GM23338 (cell line): ENCODE measurements around the gene LCE1C. TPM values are rescaled to one million over a fixed set of nuclear protein-coding genes. Genes with fewer than 3 reads are reported as not detected.

Source experiments
- ATAC-seq: fragments of 200-7000 bp; cut with Tn5 transposase; 3 replicates; pipeline ENCODE4 v1.9.1; 2020
- DNase-seq: peaks from one replicate; pipeline ENCODE4 v3.0.0-alpha.2; 2015; ENCODE audit warnings: low spot score
- H2AFZ ChIP-seq: fragments of 200-600 bp; sonication (generic); 2 replicates; pipeline ENCODE4 v1.8.0; 2016; ENCODE audit warnings: antibody characterized with exemption, mild to moderate bottlenecking, moderate library complexity
- H3F3A ChIP-seq: fragments of 200-600 bp; sonication (generic); replicated peaks from 2 replicates; pipeline ENCODE4 v1.8.0; 2017; ENCODE audit warnings: antibody characterized with exemption, mixed run types, low read depth
- H3K27ac ChIP-seq: fragments of 200-600 bp; sonication (generic); 2 replicates; pipeline ENCODE4 v1.6.1; 2016; ENCODE audit warnings: low read depth
- H3K27me3 ChIP-seq: fragments of 200-600 bp; sonication (generic); 2 replicates; pipeline ENCODE4 v1.8.0; 2016; ENCODE audit warnings: mild to moderate bottlenecking, mixed run types, moderate library complexity; ENCODE audit not compliant: insufficient read depth
- H3K36me3 ChIP-seq: fragments of 200-600 bp; sonication (generic); 2 replicates; pipeline ENCODE4 v1.8.0; 2016; ENCODE audit warnings: mild to moderate bottlenecking; ENCODE audit not compliant: insufficient read depth
- H3K4me1 ChIP-seq: fragments of 200-600 bp; sonication (generic); 2 replicates; pipeline ENCODE4 v1.8.0; 2016; ENCODE audit warnings: mild to moderate bottlenecking, moderate library complexity; ENCODE audit not compliant: insufficient read depth
- H3K4me2 ChIP-seq: fragments of 200-600 bp; sonication (generic); 2 replicates; pipeline ENCODE4 v1.7.1; 2017; ENCODE audit warnings: mixed run types
- H3K4me3 ChIP-seq: fragments of 200-600 bp; sonication (generic); 2 replicates; pipeline ENCODE4 v1.6.1; 2016; ENCODE audit warnings: mixed run types
- H3K79me2 ChIP-seq: fragments of 200-600 bp; sonication (generic); replicated peaks from 2 replicates; pipeline ENCODE4 v1.8.0; 2017; ENCODE audit warnings: mild to moderate bottlenecking; ENCODE audit not compliant: insufficient read depth
- H3K9me2 ChIP-seq: fragments of 200-600 bp; sonication (generic); 2 replicates; pipeline ENCODE4 v1.8.0; 2017; ENCODE audit not compliant: insufficient read depth
- H4K20me1 ChIP-seq: fragments of 200-600 bp; sonication (generic); replicated peaks from 2 replicates; pipeline ENCODE4 v1.8.0; 2017; ENCODE audit warnings: mild to moderate bottlenecking; ENCODE audit not compliant: insufficient read depth
- H3K27ac Mint-ChIP-seq: 2 replicates; pipeline ENCODE4 v1.8.0; 2020; ENCODE audit warnings: inconsistent platforms, mild to moderate bottlenecking, moderate library complexity, mixed read lengths
- H3K27me3 Mint-ChIP-seq: 3 replicates; pipeline ENCODE4 v1.8.0; 2022; ENCODE audit warnings: low read depth, mild to moderate bottlenecking, moderate library complexity, mixed read lengths, inconsistent platforms; ENCODE audit not compliant: insufficient read depth, poor library complexity
- H3K36me3 Mint-ChIP-seq: 3 replicates; pipeline ENCODE4 v1.8.0; 2021; ENCODE audit warnings: low read depth, mild to moderate bottlenecking, inconsistent platforms, moderate library complexity, mixed read lengths
- H3K4me1 Mint-ChIP-seq: 3 replicates; pipeline ENCODE4 v1.8.0; 2020; ENCODE audit warnings: mild to moderate bottlenecking, inconsistent platforms, mixed read lengths
- H3K4me3 Mint-ChIP-seq: 3 replicates; pipeline ENCODE4 v1.8.0; 2021; ENCODE audit warnings: moderate library complexity, mild to moderate bottlenecking, inconsistent platforms, mixed read lengths
- H3K9me3 Mint-ChIP-seq: 3 replicates; pipeline ENCODE4 v1.8.0; 2020; ENCODE audit warnings: moderate library complexity, mild to moderate bottlenecking, inconsistent platforms, mixed read lengths
- CREB1 ChIP-seq: fragments of 250-450 bp; sonication (Bioruptor Pico); IDR thresholded peaks from 2 replicates; pipeline ENCODE4 v1.5.0; 2020; ENCODE audit warnings: low read depth, mild to moderate bottlenecking, moderate library complexity
- EZH2phosphoT487 ChIP-seq: fragments of 200-600 bp; sonication (generic); IDR thresholded peaks from one replicate; pipeline ENCODE4 v1.8.1; 2018; ENCODE audit warnings: antibody characterized with exemption; ENCODE audit not compliant: unreplicated experiment
- JUNB ChIP-seq: IDR thresholded peaks from one replicate; pipeline ENCODE4 v1.6.1; 2016; ENCODE audit warnings: antibody characterized with exemption; ENCODE audit not compliant: unreplicated experiment
- NANOG ChIP-seq: IDR thresholded peaks from 2 replicates; pipeline ENCODE4 v1.6.1; 2016; ENCODE audit warnings: antibody characterized with exemption, borderline replicate concordance
- ZNF114 ChIP-seq: fragments of 250-450 bp; sonication (Bioruptor Pico); IDR thresholded peaks from 2 replicates; pipeline ENCODE4 v1.5.0; 2020; ENCODE audit warnings: mild to moderate bottlenecking, moderate library complexity
- polyA plus RNA-seq: library from polyadenylated mRNA; unstranded; fragments of >200 nt; fragmentation: Nextera tagmentation; extraction: Ambion mirVana; gene quantifications from 2 replicates; pipeline ENCODE4 v1.2.1, GENCODE V29; 2016
- total RNA-seq: library from RNA; depleted of rRNA; stranded (reverse); fragments of >200 nt; shearing (Covaris generic); gene quantifications from 2 replicates; pipeline ENCODE4 v1.2.3, GENCODE V29; 2014
- TF ChIP-seq, protein P1 (sequence below): IDR thresholded peaks from one replicate; pipeline ENCODE4 v1.6.1; 2018; ENCODE audit warnings: antibody characterized with exemption; ENCODE audit not compliant: unreplicated experiment
- TF ChIP-seq, protein P2 (sequence below), 2 experiments: fragments of 200-600 bp in 1 of 2; sonication (generic) in 1 of 2; conservative IDR thresholded peaks; 2 replicates each; pipeline versions ENCODE4 v1.5.1 to v1.6.1; 2016 to 2017; ENCODE audit warnings: antibody characterized with exemption in 2 of 2, low read depth in 2 of 2, mild to moderate bottlenecking in 2 of 2, moderate library complexity in 1 of 2
- TF ChIP-seq, protein P3 (sequence below): IDR thresholded peaks from 2 replicates; pipeline ENCODE4 v1.6.1; 2016; ENCODE audit warnings: antibody characterized with exemption

Gene LCE1C
- total and polyA plus RNA-seq, 2 experiments from 2014 or later: not detected

DNA sequence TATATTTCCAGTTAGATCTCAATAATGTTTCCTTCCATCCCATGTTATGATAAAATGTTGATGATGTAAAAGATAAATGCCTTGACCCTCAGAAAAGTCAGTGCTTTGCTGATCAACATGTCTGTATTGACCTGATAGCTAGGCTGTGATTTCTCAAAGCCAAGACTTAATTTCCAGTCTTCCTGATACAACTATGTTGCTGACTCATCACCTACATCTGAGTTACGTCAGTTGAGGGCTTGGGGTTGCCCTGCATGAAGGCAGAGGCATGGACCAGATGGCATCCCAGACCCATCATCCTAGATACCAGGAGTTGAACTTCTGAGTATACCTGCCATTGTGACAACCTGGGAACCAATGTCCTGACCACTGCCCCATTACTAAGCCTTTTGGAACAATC is 5.1 kb downstream of the LCE1C start:
- Histone ChIP-seq H3F3A (no peaks in the 10 kb centered on the region), H3K4me2 (no peak overlapping the region), H3K4me1 (no peaks in the 10 kb centered on the region), H4K20me1 (no peaks in the 10 kb centered on the region), H3K27me3 (no peaks in the 10 kb centered on the region), H3K9me2 (no peaks in the 10 kb centered on the region; the same call in 1 of the 2 replicates), H3K27ac (no peak overlapping the region), H3K36me3 (no peaks in the 10 kb centered on the region), H3K79me2 (no peaks in the 10 kb centered on the region), H2AFZ (no peak overlapping the region), H3K4me3 (no peak overlapping the region)
- ATAC-seq: no peak
- no peaks in the 10 kb centered on the region for H3K36me3 Mint-ChIP-seq
- TF ChIP-seq JUNB (no peak), CREB1 (CRISPR knock-in tag) (no peak), NANOG (no peak), EZH2phosphoT487 (no peak)
- TF ChIP-seq, protein P1, sequence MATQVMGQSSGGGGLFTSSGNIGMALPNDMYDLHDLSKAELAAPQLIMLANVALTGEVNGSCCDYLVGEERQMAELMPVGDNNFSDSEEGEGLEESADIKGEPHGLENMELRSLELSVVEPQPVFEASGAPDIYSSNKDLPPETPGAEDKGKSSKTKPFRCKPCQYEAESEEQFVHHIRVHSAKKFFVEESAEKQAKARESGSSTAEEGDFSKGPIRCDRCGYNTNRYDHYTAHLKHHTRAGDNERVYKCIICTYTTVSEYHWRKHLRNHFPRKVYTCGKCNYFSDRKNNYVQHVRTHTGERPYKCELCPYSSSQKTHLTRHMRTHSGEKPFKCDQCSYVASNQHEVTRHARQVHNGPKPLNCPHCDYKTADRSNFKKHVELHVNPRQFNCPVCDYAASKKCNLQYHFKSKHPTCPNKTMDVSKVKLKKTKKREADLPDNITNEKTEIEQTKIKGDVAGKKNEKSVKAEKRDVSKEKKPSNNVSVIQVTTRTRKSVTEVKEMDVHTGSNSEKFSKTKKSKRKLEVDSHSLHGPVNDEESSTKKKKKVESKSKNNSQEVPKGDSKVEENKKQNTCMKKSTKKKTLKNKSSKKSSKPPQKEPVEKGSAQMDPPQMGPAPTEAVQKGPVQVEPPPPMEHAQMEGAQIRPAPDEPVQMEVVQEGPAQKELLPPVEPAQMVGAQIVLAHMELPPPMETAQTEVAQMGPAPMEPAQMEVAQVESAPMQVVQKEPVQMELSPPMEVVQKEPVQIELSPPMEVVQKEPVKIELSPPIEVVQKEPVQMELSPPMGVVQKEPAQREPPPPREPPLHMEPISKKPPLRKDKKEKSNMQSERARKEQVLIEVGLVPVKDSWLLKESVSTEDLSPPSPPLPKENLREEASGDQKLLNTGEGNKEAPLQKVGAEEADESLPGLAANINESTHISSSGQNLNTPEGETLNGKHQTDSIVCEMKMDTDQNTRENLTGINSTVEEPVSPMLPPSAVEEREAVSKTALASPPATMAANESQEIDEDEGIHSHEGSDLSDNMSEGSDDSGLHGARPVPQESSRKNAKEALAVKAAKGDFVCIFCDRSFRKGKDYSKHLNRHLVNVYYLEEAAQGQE: no peak
- TF ChIP-seq, protein P2, sequence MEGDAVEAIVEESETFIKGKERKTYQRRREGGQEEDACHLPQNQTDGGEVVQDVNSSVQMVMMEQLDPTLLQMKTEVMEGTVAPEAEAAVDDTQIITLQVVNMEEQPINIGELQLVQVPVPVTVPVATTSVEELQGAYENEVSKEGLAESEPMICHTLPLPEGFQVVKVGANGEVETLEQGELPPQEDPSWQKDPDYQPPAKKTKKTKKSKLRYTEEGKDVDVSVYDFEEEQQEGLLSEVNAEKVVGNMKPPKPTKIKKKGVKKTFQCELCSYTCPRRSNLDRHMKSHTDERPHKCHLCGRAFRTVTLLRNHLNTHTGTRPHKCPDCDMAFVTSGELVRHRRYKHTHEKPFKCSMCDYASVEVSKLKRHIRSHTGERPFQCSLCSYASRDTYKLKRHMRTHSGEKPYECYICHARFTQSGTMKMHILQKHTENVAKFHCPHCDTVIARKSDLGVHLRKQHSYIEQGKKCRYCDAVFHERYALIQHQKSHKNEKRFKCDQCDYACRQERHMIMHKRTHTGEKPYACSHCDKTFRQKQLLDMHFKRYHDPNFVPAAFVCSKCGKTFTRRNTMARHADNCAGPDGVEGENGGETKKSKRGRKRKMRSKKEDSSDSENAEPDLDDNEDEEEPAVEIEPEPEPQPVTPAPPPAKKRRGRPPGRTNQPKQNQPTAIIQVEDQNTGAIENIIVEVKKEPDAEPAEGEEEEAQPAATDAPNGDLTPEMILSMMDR (conservative IDR thresholded peaks at IDR 0.05; ENCODE audit: low read depth in 2 of 2): no peak
- H3K27ac Mint-ChIP-seq: no peak overlapping the region
- peaks cover 3% of the 10 kb centered on the region for H3K27me3 Mint-ChIP-seq
- no peaks in the 10 kb centered on the region for H3K4me1 Mint-ChIP-seq
- H3K9me3 Mint-ChIP-seq: no peaks in the 10 kb centered on the region
- DNase-seq: no peak
- H3K4me3 Mint-ChIP-seq: no peak overlapping the region

DNA sequence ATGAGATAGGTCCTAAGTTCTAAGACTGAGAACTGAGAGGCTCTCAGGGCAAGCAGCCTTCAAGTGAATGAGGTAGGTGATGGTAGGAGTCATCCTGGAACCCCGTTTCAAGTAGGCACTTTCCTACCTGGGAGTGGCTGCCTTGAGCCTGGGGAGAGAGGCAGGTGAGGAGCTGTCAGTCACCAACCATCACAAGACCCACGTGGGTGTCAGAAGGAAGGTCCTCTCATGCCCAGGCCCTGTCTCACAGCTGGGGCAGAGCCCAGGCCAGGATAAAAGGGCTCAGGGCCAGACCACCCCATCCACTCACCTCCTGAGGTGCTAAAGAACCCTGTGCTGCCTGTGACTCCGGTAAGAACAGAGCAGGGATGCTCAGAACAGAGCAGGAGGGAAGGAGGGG is 10.0 kb downstream of the LCE1C start, which contains the start of gene LCE1D:
Gene LCE1D (plus strand): TSS at position 301 of the 400 bp plus-strand sequence. CDS start 1,074 bp downstream, outside the sequence.
- Mint-ChIP-seq H3K4me1 (peaks cover 2% of the 10 kb centered on the region; the same call in 1 of the 3 replicates), H3K4me3 (no peak within 1 kb of the TSS), H3K27me3 (peaks cover 3% of the 10 kb centered on the region), H3K27ac (no peak within 1 kb of the TSS), H3K9me3 (no peaks in the 10 kb centered on the region), H3K36me3 (no peaks in the 10 kb centered on the region)
- no peak within 1 kb of the TSS for H3K4me3 ChIP-seq
- no peak within 1 kb of the TSS for H3K27ac ChIP-seq
- H3K36me3 ChIP-seq: no peaks in the 10 kb centered on the region
- no peak for DNase-seq
- H3K4me2 ChIP-seq: no peak within 1 kb of the TSS
- no peaks in the 10 kb centered on the region for H4K20me1 ChIP-seq
- H2AFZ ChIP-seq: no peak within 1 kb of the TSS
- H3K27me3 ChIP-seq: no peaks in the 10 kb centered on the region
- no peaks in the 10 kb centered on the region for H3F3A ChIP-seq
- no peaks in the 10 kb centered on the region; the same call in 1 of the 2 replicates for H3K9me2 ChIP-seq
- ATAC-seq: no peak
- no peaks in the 10 kb centered on the region for H3K79me2 ChIP-seq
- H3K4me1 ChIP-seq: no peaks in the 10 kb centered on the region
- TF ChIP-seq, protein P1: no peak
- TF ChIP-seq NANOG (no peak), ZNF114 (CRISPR knock-in tag) (no peak)
- TF ChIP-seq, protein P3, sequence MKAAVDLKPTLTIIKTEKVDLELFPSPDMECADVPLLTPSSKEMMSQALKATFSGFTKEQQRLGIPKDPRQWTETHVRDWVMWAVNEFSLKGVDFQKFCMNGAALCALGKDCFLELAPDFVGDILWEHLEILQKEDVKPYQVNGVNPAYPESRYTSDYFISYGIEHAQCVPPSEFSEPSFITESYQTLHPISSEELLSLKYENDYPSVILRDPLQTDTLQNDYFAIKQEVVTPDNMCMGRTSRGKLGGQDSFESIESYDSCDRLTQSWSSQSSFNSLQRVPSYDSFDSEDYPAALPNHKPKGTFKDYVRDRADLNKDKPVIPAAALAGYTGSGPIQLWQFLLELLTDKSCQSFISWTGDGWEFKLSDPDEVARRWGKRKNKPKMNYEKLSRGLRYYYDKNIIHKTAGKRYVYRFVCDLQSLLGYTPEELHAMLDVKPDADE: no peak
